Endothelial cell of umbilical vein (primary cell): ENCODE data around the gene PLXNB1. TPM values are rescaled to one million over a fixed set of nuclear protein-coding genes. Genes with fewer than 3 reads are reported as not detected.
A peak's percentile ranks its signal among the peaks of the same experiment; 100 is the strongest.

Experiments
- BruUV-seq: library from RNA; stranded (reverse); fragments of 400-500 nt; replicated peaks from 2 replicates; lab custom pipeline; 2021; lab: Mats Ljungman, UMichigan
- CTCF ChIA-PET: fragments of 300-600, 350-600 bp; sonication (Branson Sonifier 250); formaldehyde crosslinking; loops from one replicate; lab custom pipeline; 2021; ENCODE audit warnings: antibody characterized with exemption, inconsistent platforms; lab: Charles Lee
- POLR2A ChIA-PET: fragments of 300-600, 350-600 bp; sonication (Branson Sonifier 250); formaldehyde crosslinking; loops from one replicate; lab custom pipeline; 2021; ENCODE audit warnings: antibody characterized with exemption, inconsistent platforms; lab: Charles Lee
- DNase-seq: peaks from one replicate; pipeline ENCODE4 v3.0.0-alpha.2; 2011; ENCODE audit warnings: low read depth, low spot score
- FAIRE-seq: peaks from 2 replicates; lab custom pipeline; 2011; peaks lifted over from hg19 to GRCh38; lab: Jason Lieb, UNC
- H2AFZ ChIP-seq: 2 replicates; pipeline ENCODE4 v1.6.0; 2012; ENCODE audit warnings: low read depth, low read length, control low read depth, inconsistent platforms
- H3K27ac ChIP-seq: 2 replicates; pipeline ENCODE4 v1.5.1; 2011; ENCODE audit warnings: low read depth, mild to moderate bottlenecking, control low read depth, low read length, moderate library complexity; ENCODE audit not compliant: insufficient read depth
- H3K27me3 ChIP-seq, 2 experiments: 2 replicates each; pipeline versions ENCODE4 v1.6.0 to v1.6.1; 2011; ENCODE audit warnings: low read length in 2 of 2, mixed read lengths in 1 of 2; ENCODE audit not compliant: control insufficient read depth in 2 of 2, insufficient read depth in 2 of 2
- H3K36me3 ChIP-seq, 2 experiments: 2 replicates in 1 of 2; 3 replicates in 1 of 2; pipeline ENCODE4 v1.5.1; 2011; ENCODE audit warnings: low read length in 2 of 2, mild to moderate bottlenecking in 1 of 2, moderate library complexity in 1 of 2; ENCODE audit not compliant: control insufficient read depth in 2 of 2, insufficient read depth in 2 of 2; ENCODE audit errors: extremely low read depth in 1 of 2
- H3K4me1 ChIP-seq: 3 replicates; pipeline ENCODE4 v1.5.1; 2011; ENCODE audit warnings: mild to moderate bottlenecking, low read length; ENCODE audit not compliant: control insufficient read depth, insufficient read depth; ENCODE audit errors: extremely low read depth
- H3K4me2 ChIP-seq: 2 replicates; pipeline ENCODE4 v1.6.1; 2011; ENCODE audit warnings: low read length, control low read depth, mixed read lengths; ENCODE audit not compliant: insufficient read depth
- H3K4me3 ChIP-seq, 3 experiments: fragments of 200-600 bp in 1 of 3; sonication (generic), shearing (Covaris generic) in 1 of 3; replicated peaks in 1 of 3; 2 replicates each; pipeline ENCODE4 v1.5.1; 2011 to 2016; ENCODE audit warnings: control low read depth in 3 of 3, low read length in 3 of 3, mild to moderate bottlenecking in 2 of 3, inconsistent platforms in 1 of 3, low read depth in 1 of 3, moderate library complexity in 1 of 3; ENCODE audit not compliant: insufficient read depth in 1 of 3
- H3K79me2 ChIP-seq: 2 replicates; pipeline ENCODE4 v1.6.0; 2012; ENCODE audit warnings: low read length, inconsistent platforms; ENCODE audit not compliant: control insufficient read depth, insufficient read depth
- H3K9ac ChIP-seq: replicated peaks from 2 replicates; pipeline ENCODE3; 2011; ENCODE audit warnings: low read length, control low read depth; ENCODE audit not compliant: insufficient read depth; ENCODE audit errors: extremely low read depth
- H3K9me1 ChIP-seq: replicated peaks from 3 replicates; pipeline ENCODE4 v1.6.0; 2011; ENCODE audit warnings: mild to moderate bottlenecking, low read length; ENCODE audit not compliant: control insufficient read depth, insufficient read depth; ENCODE audit errors: extremely low read depth
- H3K9me3 ChIP-seq: replicated peaks from 2 replicates; pipeline ENCODE4 v1.5.1; 2012; ENCODE audit warnings: low read length, inconsistent platforms; ENCODE audit not compliant: control insufficient read depth, insufficient read depth
- H4K20me1 ChIP-seq: replicated peaks from 2 replicates; pipeline ENCODE3; 2011; ENCODE audit warnings: mild to moderate bottlenecking, low read length; ENCODE audit not compliant: control insufficient read depth, insufficient read depth; ENCODE audit errors: extremely low read depth
- CTCF ChIP-seq, 2 donors: IDR thresholded peaks; 1 replicate in 1 of 2; 2 replicates in 1 of 2; pipeline ENCODE4 v1.5.1; 2011; ENCODE audit warnings: low read length in 2 of 2, mild to moderate bottlenecking in 2 of 2, moderate library complexity in 2 of 2, control low read depth in 1 of 2, inconsistent platforms in 1 of 2, low read depth in 1 of 2; ENCODE audit not compliant: insufficient read depth in 1 of 2; ENCODE audit errors: extremely low read depth in 1 of 2
- EZH2 ChIP-seq: IDR thresholded peaks from 2 replicates; pipeline ENCODE4 v1.6.1; 2012; ENCODE audit warnings: borderline replicate concordance, low read depth, mild to moderate bottlenecking, moderate library complexity, low read length, inconsistent platforms; ENCODE audit not compliant: severe bottlenecking
- FOS ChIP-seq: IDR thresholded peaks from 2 replicates; pipeline ENCODE4 v1.6.1; 2011; ENCODE audit warnings: mild to moderate bottlenecking, low read length, moderate library complexity, borderline replicate concordance; ENCODE audit not compliant: insufficient read depth
- GATA2 ChIP-seq: IDR thresholded peaks from 2 replicates; pipeline ENCODE4 v1.7.0; 2011; ENCODE audit warnings: low read depth, mild to moderate bottlenecking, moderate library complexity, mixed read lengths, low read length; ENCODE audit not compliant: insufficient read length, insufficient read depth
- JUN ChIP-seq: IDR thresholded peaks from 2 replicates; pipeline ENCODE4 v1.6.1; 2011; ENCODE audit warnings: borderline replicate concordance, low read depth; ENCODE audit not compliant: insufficient read length, insufficient read depth
- MYC ChIP-seq: IDR thresholded peaks from one replicate; pipeline ENCODE4 v1.6.1; 2011; ENCODE audit warnings: mild to moderate bottlenecking, low read depth, low read length
- POLR2A ChIP-seq: IDR thresholded peaks from 2 replicates; pipeline ENCODE4 v1.6.1; 2012; ENCODE audit warnings: low read depth, mild to moderate bottlenecking, control low read depth, low read length
- POLR2AphosphoS5 ChIP-seq: IDR thresholded peaks from 2 replicates; pipeline ENCODE4 v1.6.1; 2012; ENCODE audit warnings: low read depth, mild to moderate bottlenecking, control low read depth, low read length, moderate library complexity; ENCODE audit not compliant: insufficient read depth
- dilution Hi-C: fragments of 300-500 bp; cut with MboI; formaldehyde crosslinking; loops from one replicate; pipeline ENCODE4 v1.15.0; 2019; ENCODE audit warnings: low sequenced_read_pairs; ENCODE audit not compliant: extremely low pct_ligation_motif_present
- intact Hi-C: fragments of 100-400 bp; cut with micrococcal nuclease; formaldehyde crosslinking; loops from one replicate; pipeline ENCODE4 v1.10.0; 2022
- polyA plus RNA-seq, 4 experiments: library from polyadenylated mRNA; depleted of rRNA in 3 of 4; stranded (reverse) in 3 of 4; unstranded in 1 of 4; fragments of >200 nt; gene quantifications; 2 replicates each; pipeline versions ENCODE4 v1.2.1 to v1.2.3, GENCODE V29; 2011 to 2012; ENCODE audit warnings: missing spikeins in 1 of 4
- total RNA-seq: library from RNA; stranded (reverse); gene quantifications from 2 replicates; pipeline ENCODE4 v1.2.3, GENCODE V29; 2021
- TF ChIP-seq, protein P1 (sequence below): IDR thresholded peaks from 2 replicates; pipeline ENCODE4 v1.6.1; 2011; ENCODE audit not compliant: insufficient read depth, insufficient read length

Gene PLXNB1
- total and polyA plus RNA-seq, 2 donors (not counting 3 experiments of a cell fraction or from before 2014, with no cell fraction given), result 43.1 to 45.2 TPM

DNA sequence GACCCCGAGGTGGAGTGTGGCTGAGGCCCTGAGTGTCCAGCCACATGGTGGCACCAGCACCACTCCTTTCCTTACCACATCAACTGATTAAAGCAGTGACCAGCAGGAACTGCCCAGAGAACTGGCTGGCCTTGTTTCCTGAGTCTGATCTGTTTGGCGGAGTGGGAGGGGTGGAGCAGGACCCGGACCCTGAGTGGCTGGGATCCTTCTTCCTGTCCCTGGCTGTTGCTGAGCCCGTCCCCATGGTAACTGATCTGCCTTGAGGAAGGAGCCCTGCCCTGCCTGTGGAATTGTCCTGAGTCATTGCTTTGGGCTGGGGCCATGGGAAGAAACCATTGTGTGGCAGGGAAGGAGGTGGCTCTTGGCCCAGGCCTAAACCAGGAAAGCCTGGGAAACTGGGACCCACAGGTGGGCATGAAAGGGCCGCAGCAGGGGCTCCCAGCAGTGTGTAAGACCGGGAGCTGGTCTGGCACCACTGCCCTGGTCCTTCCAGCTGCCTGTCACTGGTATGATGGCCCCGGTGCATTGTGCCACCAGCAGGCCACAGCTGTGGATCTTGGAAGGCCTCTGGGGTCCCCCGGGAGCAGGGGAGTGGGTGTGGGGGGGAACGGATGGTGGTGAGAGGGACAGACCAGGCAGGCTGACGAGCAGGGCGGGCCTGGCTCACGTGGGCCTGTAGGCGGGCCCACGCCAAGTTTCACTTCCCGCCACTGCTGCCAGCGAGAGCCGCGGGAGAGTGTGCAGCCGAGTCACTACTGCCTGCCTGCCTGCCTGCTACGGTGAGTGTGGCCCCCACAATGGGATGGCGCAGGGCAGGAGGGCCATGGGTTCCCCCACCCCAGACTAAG is 35.9 kb upstream of the PLXNB1 start:
- H3K36me3 ChIP-seq, result peaks cover 0 to 39% of the 10 kb centered on the region in 2 experiments
- no peaks in the 10 kb centered on the region for H3K9me1 ChIP-seq
- TF ChIP-seq, protein P1, sequence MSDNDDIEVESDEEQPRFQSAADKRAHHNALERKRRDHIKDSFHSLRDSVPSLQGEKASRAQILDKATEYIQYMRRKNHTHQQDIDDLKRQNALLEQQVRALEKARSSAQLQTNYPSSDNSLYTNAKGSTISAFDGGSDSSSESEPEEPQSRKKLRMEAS, result peak; percentile 66
- TF ChIP-seq MYC (peak; percentile 31), JUN (no peak), FOS (peak; percentile 58), POLR2A (peak; percentile 92), POLR2AphosphoS5 (peak; percentile 90), CTCF (IDR thresholded peaks at IDR 0.05; ENCODE audit: extremely low read depth in 1 of 2, insufficient read depth in 1 of 2, low read depth in 1 of 2, low read length in 2 of 2) (peak; percentile 81 to 82), EZH2 (no peak), GATA2 (no peak)
- CTCF ChIA-PET, result interaction anchor here (0.8 to 6.2 kb wide), 10 partner anchors 8 to 220 kb away, joined by 3 to 63 read pairs (median 5); partner anchors contain the start of genes NCKIPSD, PFKFB4 and SHISA5
- H3K27ac ChIP-seq, result peak overlapping the region; percentile 98
- H3K4me3 ChIP-seq, result peak overlapping the region in 2 of 3 experiments; percentile 44 to 45
- peak; percentile 100 for DNase-seq
- H3K79me2 ChIP-seq, result peaks cover 39% of the 10 kb centered on the region
- FAIRE-seq, result peak; percentile 100
- POLR2A ChIA-PET, result no interaction called here
- no peaks in the 10 kb centered on the region for H4K20me1 ChIP-seq
- H2AFZ ChIP-seq, result no peak overlapping the region
- peak overlapping the region; percentile 96 for H3K9ac ChIP-seq
- BruUV-seq, result no TSS peak
- dilution Hi-C loops, result no loop called here
- intact Hi-C loops, result loop anchor here (1.0 to 2.0 kb wide), 10 partner anchors 8 to 221 kb away; partner anchors contain the start of genes ATRIP, CCDC51, SLC26A6 and TMA7
- H3K4me1 ChIP-seq, result peaks cover 24% of the 10 kb centered on the region
- H3K4me2 ChIP-seq, result peak overlapping the region; percentile 70
- H3K9me3 ChIP-seq, result no peaks in the 10 kb centered on the region
- H3K27me3 ChIP-seq, result no peaks in the 10 kb centered on the region
